Measurements from ENCODE around the gene TIGD1. TPM values are rescaled to one million over a fixed set of nuclear protein-coding genes. Genes with fewer than 3 reads are reported as not detected.

TIGD1 gene
- total RNA-seq, 1 experiment from 2014 or later, result 6.0 TPM

GRCh38 chr2:232504438-232504837 is 45.9 kb downstream of the TIGD1 start:
- H3K27me3 ChIP-seq (ENCODE audit: insufficient read depth, low read length), result no peaks in the 10 kb centered on the region
- CTCF ChIA-PET, result no interaction called here
- H3K9ac ChIP-seq (ENCODE audit: low read length), result no peak overlapping the region
- no peaks in the 10 kb centered on the region for H3K79me2 ChIP-seq (ENCODE audit: insufficient read depth, low read length)
- H3K4me1 ChIP-seq (ENCODE audit: control insufficient read depth in 1 of 2, insufficient read depth in 2 of 2, low read length in 2 of 2), result no peaks in the 10 kb centered on the region
- RAD21 ChIA-PET (ENCODE audit: low non-redundant PET in 1 of 2, low total read pairs in 2 of 2, uncharacterized antibody in 2 of 2, unreplicated experiment in 2 of 2), result no interaction called here
- POLR2A ChIA-PET, result no interaction called here
- TF ChIP-seq RAD21 (IDR thresholded peaks at IDR 0.05; ENCODE audit: low read depth) (no peak), REST (IDR thresholded peaks at IDR 0.05; ENCODE audit: low read depth) (no peak), ZFX (IDR thresholded peaks at IDR 0.05) (no peak), EZH2phosphoT487 (IDR thresholded peaks at IDR 0.05; ENCODE audit: borderline replicate concordance) (no peak), SP1 (IDR thresholded peaks at IDR 0.05; ENCODE audit: low read depth) (no peak)
- intact Hi-C loops (cut with micrococcal nuclease), result no loop called here
- no peak overlapping the region for H3K4me2 ChIP-seq (ENCODE audit: low read length)
- no TSS peak for BruUV-seq (replicated peaks)
- no peak overlapping the region for H3K4me3 ChIP-seq (replicated peaks in 1 of 2; ENCODE audit: low read depth in 1 of 2, low read length in 2 of 2)
- no peak overlapping the region for H3K27ac ChIP-seq (ENCODE audit: low read depth, low read length)
- H4K20me1 ChIP-seq (ENCODE audit: insufficient read depth), result no peaks in the 10 kb centered on the region
- no peaks in the 10 kb centered on the region for H3K9me3 ChIP-seq (ENCODE audit: control insufficient read depth in 1 of 2, insufficient read depth in 1 of 2, low read depth in 1 of 2, low read length in 2 of 2)
- no peak for DNase-seq (ENCODE audit: low read depth, low spot score)
- no peak overlapping the region for H2AFZ ChIP-seq (ENCODE audit: low read depth, low read length, poor library complexity, severe bottlenecking)
- 0 out of 2 replicates have a peak, but pooled peaks have one; percentile 33 for ATAC-seq
- no peaks in the 10 kb centered on the region for H3K36me3 ChIP-seq (ENCODE audit: control insufficient read depth in 1 of 2, insufficient read depth in 2 of 2, low read length in 2 of 2)
- H3K9me2 ChIP-seq (ENCODE audit: insufficient read depth), result no peaks in the 10 kb centered on the region

GRCh38 chr2:232503809-232504323 is 46.5 kb downstream of the TIGD1 start:
- no peaks in the 10 kb centered on the region for H3K27me3 ChIP-seq (ENCODE audit: insufficient read depth, low read length)

More at GRCh38 chr2:232503809-232504323, 46.5 kb downstream of the TIGD1 start:
- Histone ChIP-seq H3K9me3 (ENCODE audit: control insufficient read depth in 1 of 2, insufficient read depth in 1 of 2, low read depth in 1 of 2, low read length in 2 of 2) (no peaks in the 10 kb centered on the region), H3K27ac (ENCODE audit: low read depth, low read length) (no peak overlapping the region), H3K4me3 (replicated peaks in 1 of 2; ENCODE audit: low read depth in 1 of 2, low read length in 2 of 2) (no peak overlapping the region), H4K20me1 (ENCODE audit: insufficient read depth) (no peaks in the 10 kb centered on the region), H2AFZ (ENCODE audit: low read depth, low read length, poor library complexity, severe bottlenecking) (no peak overlapping the region), H3K4me1 (ENCODE audit: control insufficient read depth in 1 of 2, insufficient read depth in 2 of 2, low read length in 2 of 2) (no peaks in the 10 kb centered on the region), H3K79me2 (ENCODE audit: insufficient read depth, low read length) (no peaks in the 10 kb centered on the region), H3K36me3 (ENCODE audit: control insufficient read depth in 1 of 2, insufficient read depth in 2 of 2, low read length in 2 of 2) (no peaks in the 10 kb centered on the region), H3K9me2 (ENCODE audit: insufficient read depth) (no peaks in the 10 kb centered on the region), H3K9ac (ENCODE audit: low read length) (no peak overlapping the region), H3K4me2 (ENCODE audit: low read length) (no peak overlapping the region)
- POLR2A ChIA-PET, result no interaction called here
- intact Hi-C loops (cut with micrococcal nuclease), result no loop called here
- ATAC-seq, result no peak
- CTCF ChIA-PET, result no interaction called here
- no TSS peak for BruUV-seq (replicated peaks)
- DNase-seq (ENCODE audit: low read depth, low spot score), result no peak
- RAD21 ChIA-PET (ENCODE audit: low non-redundant PET in 1 of 2, low total read pairs in 2 of 2, uncharacterized antibody in 2 of 2, unreplicated experiment in 2 of 2), result no interaction called here
- no peak for TF ChIP-seq RAD21 (IDR thresholded peaks at IDR 0.05; ENCODE audit: low read depth)
- TF ChIP-seq POLR2A (IDR thresholded peaks at IDR 0.05; ENCODE audit: borderline replicate concordance, extremely low read depth, insufficient read depth, insufficient read length), result no peak
- no peak for TF ChIP-seq CTCF (IDR thresholded peaks at IDR 0.05 in 2 of 3, conservative IDR thresholded peaks at IDR 0.05 in 1 of 3; ENCODE audit: borderline replicate concordance in 1 of 3, insufficient read depth in 1 of 3, low read depth in 2 of 3, low read length in 2 of 3)
- no peak for TF ChIP-seq JUND (IDR thresholded peaks at IDR 0.05)
- TF ChIP-seq YY1 (IDR thresholded peaks at IDR 0.05; ENCODE audit: extremely low read depth, insufficient replicate concordance, low read depth, low read length), result no peak
